PC-3 (cell line): ENCODE results near the gene PTOV1.

Experiments
- CTCF ChIP-seq: fragments of 300-600 bp; sonication (generic); conservative IDR thresholded peaks from 2 replicates; pipeline ENCODE4 v1.5.1; 2017; ENCODE audit warnings: antibody characterized with exemption, low read depth, mild to moderate bottlenecking, low read length
- EZH2 ChIP-seq: fragments of 300-600 bp; sonication (generic); IDR thresholded peaks from one replicate; pipeline ENCODE4 v1.6.1; 2017; ENCODE audit warnings: antibody characterized with exemption, mild to moderate bottlenecking, low read length; ENCODE audit not compliant: unreplicated experiment
- EZH2phosphoT487 ChIP-seq: fragments of 300-600 bp; sonication (generic); IDR thresholded peaks from 2 replicates; pipeline ENCODE4 v1.6.1; 2018; ENCODE audit warnings: mild to moderate bottlenecking, antibody characterized with exemption, low read length, borderline replicate concordance

GRCh38 chr19:49869484-49870308 is 18.7 kb downstream of the PTOV1 start:
- TF ChIP-seq CTCF, result no peak
- TF ChIP-seq EZH2, result no peak
- no peak for TF ChIP-seq EZH2phosphoT487
